PC-3 (cell line): ENCODE measurements around the gene SARM1. TPM values are rescaled to one million over a fixed set of nuclear protein-coding genes. Genes with fewer than 3 reads are reported as not detected.
A peak's percentile ranks its signal among the peaks of the same experiment; 100 is the strongest.
"Not testable (repeated sequence)": the region's sequence is repeated elsewhere in the genome, so short reads cannot be mapped to it uniquely, and the experiment has no call there.

Experiments used
- ATAC-seq: fragments of 200-7000 bp; cut with Tn5 transposase; 2 replicates; pipeline ENCODE4 v1.9.1; 2020; ENCODE audit warnings: mild to moderate bottlenecking, moderate library complexity
- BruUV-seq: library from RNA; stranded (reverse); fragments of 400-500 nt; replicated peaks from 2 replicates; lab custom pipeline; 2021; lab: Mats Ljungman, UMichigan
- CTCF ChIA-PET: fragments of 300-600 bp; sonication (Branson Sonifier 250); formaldehyde crosslinking; loops from one replicate; lab custom pipeline; 2022; ENCODE audit warnings: antibody characterized with exemption; lab: Charles Lee
- POLR2A ChIA-PET: fragments of 300-600 bp; sonication (Branson Sonifier 250); formaldehyde crosslinking; loops from one replicate; lab custom pipeline; 2022; ENCODE audit warnings: antibody characterized with exemption; ENCODE audit not compliant: unreplicated experiment; lab: Charles Lee
- DNase-seq: peaks from one replicate; pipeline ENCODE4 v3.0.0-alpha.2; 2015
- H2AFZ ChIP-seq: fragments of 300-600 bp; sonication (generic); 2 replicates; pipeline ENCODE4 v1.6.0; 2016; ENCODE audit warnings: antibody characterized with exemption, low read length
- H3F3A ChIP-seq: fragments of 300-600 bp; sonication (generic); one replicate; pipeline ENCODE4 v1.6.0; 2017; ENCODE audit warnings: antibody characterized with exemption, low read length, control low read depth, mild to moderate bottlenecking; ENCODE audit not compliant: unreplicated experiment
- H3K27ac ChIP-seq: fragments of 300-600 bp; sonication (generic); 2 replicates; pipeline ENCODE4 v1.5.1; 2016; ENCODE audit warnings: mild to moderate bottlenecking, low read length
- H3K27me3 ChIP-seq: fragments of 300-600 bp; sonication (generic); 2 replicates; pipeline ENCODE4 v1.6.1; 2016; ENCODE audit warnings: low read length, mixed read lengths
- H3K36me3 ChIP-seq: fragments of 300-600 bp; sonication (generic); 2 replicates; pipeline ENCODE4 v1.6.1; 2016; ENCODE audit warnings: low read depth, mixed run types, low read length, mixed read lengths
- H3K4me1 ChIP-seq: fragments of 300-600 bp; sonication (generic); 2 replicates; pipeline ENCODE4 v1.5.1; 2016; ENCODE audit warnings: low read length; ENCODE audit not compliant: insufficient read depth
- H3K4me2 ChIP-seq: fragments of 300-600 bp; sonication (generic); 2 replicates; pipeline ENCODE4 v1.6.0; 2016; ENCODE audit warnings: low read length
- H3K4me3 ChIP-seq: fragments of 300-600 bp; sonication (generic); 2 replicates; pipeline ENCODE4 v1.5.1; 2016; ENCODE audit warnings: mild to moderate bottlenecking, low read length, mixed read lengths
- H3K79me2 ChIP-seq: fragments of 300-600 bp; sonication (generic); 2 replicates; pipeline ENCODE4 v1.6.1; 2017; ENCODE audit warnings: low read length, mixed read lengths
- H3K9ac ChIP-seq: fragments of 300-600 bp; sonication (generic); 2 replicates; pipeline ENCODE4 v1.6.0; 2016; ENCODE audit warnings: mild to moderate bottlenecking, low read length
- H3K9me2 ChIP-seq: fragments of 300-600 bp; sonication (generic); replicated peaks from 2 replicates; pipeline ENCODE4 v1.6.1; 2016; ENCODE audit warnings: mixed run types, low read length, mixed read lengths
- H3K9me3 ChIP-seq: fragments of 300-600 bp; sonication (generic); 2 replicates; pipeline ENCODE4 v1.6.1; 2016; ENCODE audit warnings: low read length, mixed read lengths
- H4K20me1 ChIP-seq: fragments of 300-600 bp; sonication (generic); 2 replicates; pipeline ENCODE4 v1.6.1; 2016; ENCODE audit warnings: low read length, mixed read lengths
- CTCF ChIP-seq: fragments of 300-600 bp; sonication (generic); conservative IDR thresholded peaks from 2 replicates; pipeline ENCODE4 v1.5.1; 2017; ENCODE audit warnings: antibody characterized with exemption, low read depth, mild to moderate bottlenecking, low read length
- EZH2 ChIP-seq: fragments of 300-600 bp; sonication (generic); IDR thresholded peaks from one replicate; pipeline ENCODE4 v1.6.1; 2017; ENCODE audit warnings: antibody characterized with exemption, mild to moderate bottlenecking, low read length; ENCODE audit not compliant: unreplicated experiment
- EZH2phosphoT487 ChIP-seq: fragments of 300-600 bp; sonication (generic); IDR thresholded peaks from 2 replicates; pipeline ENCODE4 v1.6.1; 2018; ENCODE audit warnings: mild to moderate bottlenecking, antibody characterized with exemption, low read length, borderline replicate concordance
- intact Hi-C: fragments of 100-400 bp; cut with micrococcal nuclease; formaldehyde crosslinking; loops from 2 replicates; pipeline ENCODE4 v1.9.0; 2023
- total RNA-seq: library from RNA; depleted of rRNA; stranded (reverse); fragments of >200 nt; gene quantifications from 2 replicates; pipeline ENCODE4 v1.2.3, GENCODE V29; 2014

SARM1 gene
- total RNA-seq, 1 experiment from 2014 or later, result 6.7 TPM

GRCh38 chr17:28338056-28338768 lies 33.3 kb upstream of the SARM1 start:
- BruUV-seq, result no TSS peak
- H3K4me2 ChIP-seq, result peak overlapping the region; percentile 56
- H3K79me2 ChIP-seq, result peaks cover 58% of the 10 kb centered on the region
- H3K27ac ChIP-seq, result no peak overlapping the region
- 0 out of 2 replicates have a peak, but pooled peaks cover 6% of the 10 kb centered on the region for H4K20me1 ChIP-seq
- peak; percentile 14 for DNase-seq
- no peak overlapping the region for H3K4me3 ChIP-seq
- no peak overlapping the region for H3K9ac ChIP-seq
- CTCF ChIA-PET, result no interaction called here
- H3K9me2 ChIP-seq, result no peaks in the 10 kb centered on the region
- TF ChIP-seq EZH2 (no peak), CTCF (no peak), EZH2phosphoT487 (no peak)
- POLR2A ChIA-PET, result interaction anchor here (0.8 kb wide), 1 partner anchor 132 kb away, joined by 6 read pairs; no protein-coding TSS in a partner anchor
- H3K27me3 ChIP-seq, result no peaks in the 10 kb centered on the region
- H3K9me3 ChIP-seq, result no peaks in the 10 kb centered on the region
- H3F3A ChIP-seq, result no peaks in the 10 kb centered on the region
- no peak overlapping the region for H2AFZ ChIP-seq
- intact Hi-C loops, result no loop called here
- H3K4me1 ChIP-seq, result peaks cover 25% of the 10 kb centered on the region
- H3K36me3 ChIP-seq, result no peaks in the 10 kb centered on the region
- no peak for ATAC-seq

GRCh38 chr17:28338769-28339212 lies 32.7 kb upstream of the SARM1 start:
- POLR2A ChIA-PET, intact Hi-C loops, BruUV-seq, H2AFZ ChIP-seq, DNase-seq, H3K9ac ChIP-seq, H3K36me3 ChIP-seq, H3K9me3 ChIP-seq, CTCF ChIA-PET, H3K27ac ChIP-seq, H4K20me1 ChIP-seq, H3K9me2 ChIP-seq, H3K4me3 ChIP-seq, H3K27me3 ChIP-seq, H3K4me2 ChIP-seq, ATAC-seq, H3F3A ChIP-seq: not testable (repeated sequence)
- Histone ChIP-seq H3K4me1 (peaks cover 25% of the 10 kb centered on the region), H3K79me2 (peaks cover 52% of the 10 kb centered on the region)

- no peak overlapping the region for H3K9ac ChIP-seq
- POLR2A ChIA-PET, result no interaction called here
Observed at GRCh38 chr17:28339431-28339830, 32.1 kb upstream of the SARM1 start.

More at GRCh38 chr17:28339431-28339830, 32.1 kb upstream of the SARM1 start:
- Histone ChIP-seq H3K27ac (no peak overlapping the region), H3K9me3 (no peaks in the 10 kb centered on the region), H3K9me2 (no peaks in the 10 kb centered on the region), H4K20me1 (0 out of 2 replicates have a peak, but pooled peaks cover 6% of the 10 kb centered on the region), H3K4me2 (no peak overlapping the region), H3K27me3 (no peaks in the 10 kb centered on the region), H3K4me3 (no peak overlapping the region), H2AFZ (no peak overlapping the region), H3K79me2 (peaks cover 46% of the 10 kb centered on the region), H3K36me3 (no peaks in the 10 kb centered on the region; the same call in 1 of the 2 replicates), H3K4me1 (peaks cover 19% of the 10 kb centered on the region), H3F3A (no peaks in the 10 kb centered on the region)
- intact Hi-C loops, result no loop called here
- no peak for TF ChIP-seq CTCF
- no peak for TF ChIP-seq EZH2phosphoT487
- TF ChIP-seq EZH2, result no peak
- DNase-seq (no peak), ATAC-seq (no peak)
- CTCF ChIA-PET, result no interaction called here
- no TSS peak for BruUV-seq
